Measurements from ENCODE around the gene FRAT1. TPM values are rescaled to one million over a fixed set of nuclear protein-coding genes. Genes with fewer than 3 reads are reported as not detected.

The FRAT1 gene, protein sequence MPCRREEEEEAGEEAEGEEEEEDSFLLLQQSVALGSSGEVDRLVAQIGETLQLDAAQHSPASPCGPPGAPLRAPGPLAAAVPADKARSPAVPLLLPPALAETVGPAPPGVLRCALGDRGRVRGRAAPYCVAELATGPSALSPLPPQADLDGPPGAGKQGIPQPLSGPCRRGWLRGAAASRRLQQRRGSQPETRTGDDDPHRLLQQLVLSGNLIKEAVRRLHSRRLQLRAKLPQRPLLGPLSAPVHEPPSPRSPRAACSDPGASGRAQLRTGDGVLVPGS
- total RNA-seq: 2.6 and 3.1 TPM in 2 replicates

GRCh38 chr10:97318772-97319651 lies at the start of gene FRAT1:
Gene FRAT1, plus strand, starts transcription at chr10:97319271. Its CDS starts 183 bp downstream, at chr10:97319454.

GRCh38 chr10:97292097-97292861 lies 26.8 kb upstream of the FRAT1 start, which contains the start of gene ARHGAP19:
Gene ARHGAP19, minus strand, starts transcription at chr10:97292637. Its CDS starts 10 bp downstream, at chr10:97292627.

DNA sequence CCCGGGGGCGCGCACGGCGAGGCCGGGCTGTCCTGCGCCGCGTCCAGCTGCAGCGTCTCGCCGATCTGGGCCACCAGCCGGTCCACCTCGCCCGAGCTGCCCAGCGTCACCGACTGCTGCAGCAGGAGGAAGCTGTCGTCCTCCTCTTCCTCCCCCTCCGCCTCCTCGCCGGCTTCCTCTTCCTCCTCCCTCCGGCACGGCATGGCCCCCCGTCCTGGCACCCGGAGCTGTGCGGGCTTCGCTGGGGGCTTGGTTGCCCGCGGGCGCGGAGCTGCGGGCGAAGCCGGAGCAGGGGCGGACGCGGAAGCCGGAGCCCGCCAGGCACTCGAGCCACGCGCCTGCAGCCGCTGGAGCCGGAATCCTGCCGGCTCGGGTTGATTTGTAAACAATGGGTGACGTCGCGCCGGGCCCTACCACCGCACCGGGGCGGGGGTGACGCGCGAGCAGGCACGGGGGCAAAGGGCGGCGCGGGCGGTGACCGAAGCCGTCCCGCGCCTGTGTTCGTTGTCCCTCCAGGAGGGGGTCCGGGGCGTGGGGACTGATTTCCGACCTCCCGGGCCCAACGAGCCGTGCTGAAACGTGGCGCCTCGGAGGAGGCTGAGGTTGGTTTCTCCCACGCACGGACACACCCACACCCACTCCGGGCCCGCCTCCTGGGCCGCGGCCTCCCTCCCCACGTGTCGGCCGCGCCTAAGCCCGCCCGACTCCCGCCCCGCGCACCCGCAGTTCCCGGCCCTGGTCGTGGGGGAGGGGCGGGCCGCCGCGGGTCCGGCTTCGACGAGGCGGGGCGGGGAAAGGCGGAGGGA lies 15.5 kb downstream of the FRAT1 start, which contains the start of gene FRAT2:
Gene FRAT2, minus strand, starts transcription at position 360 of the 806 bp plus-strand sequence. Its CDS starts 157 bp downstream, at position 203.

Other genes with a start within 250 kb of the FRAT1 start
- gene SLIT1, start 133.3 kb upstream of the FRAT1 start, total RNA-seq: 0.06 TPM in 1 of 2 replicates, not detected in the other
- 11.2 and 11.6 TPM in 2 replicates for gene ARHGAP19, start 26.6 kb upstream of the FRAT1 start, total RNA-seq
- 8.2 and 9.4 TPM in 2 replicates for gene FRAT2, start 15.5 kb downstream of the FRAT1 start, total RNA-seq
- 8.4 and 19.6 TPM in 2 replicates for gene RRP12, start 82.1 kb downstream of the FRAT1 start, total RNA-seq
- 186 and 221 TPM in 2 replicates for gene PGAM1, start 106.9 kb downstream of the FRAT1 start, total RNA-seq
- gene EXOSC1, start 126.7 kb downstream of the FRAT1 start, total RNA-seq: 21.4 and 26.4 TPM in 2 replicates
- 31.1 and 36.0 TPM in 2 replicates for gene ZDHHC16, start 126.9 kb downstream of the FRAT1 start, total RNA-seq
- gene MMS19, start 179.2 kb downstream of the FRAT1 start, total RNA-seq: 59.3 and 78.1 TPM in 2 replicates
- 38.5 and 41.0 TPM in 2 replicates for gene UBTD1, start 179.7 kb downstream of the FRAT1 start, total RNA-seq